NCI-H2107 treated with DMSO at 0.1 percent for 48 hours (cell line): ENCODE results near the gene ROR1.

Experiments
- DNase-seq: peaks from one replicate; lab custom pipeline; 2025; ENCODE audit not compliant: unreplicated experiment; lab: John Stamatoyannopoulos, UW

The ROR1 gene

DNA sequence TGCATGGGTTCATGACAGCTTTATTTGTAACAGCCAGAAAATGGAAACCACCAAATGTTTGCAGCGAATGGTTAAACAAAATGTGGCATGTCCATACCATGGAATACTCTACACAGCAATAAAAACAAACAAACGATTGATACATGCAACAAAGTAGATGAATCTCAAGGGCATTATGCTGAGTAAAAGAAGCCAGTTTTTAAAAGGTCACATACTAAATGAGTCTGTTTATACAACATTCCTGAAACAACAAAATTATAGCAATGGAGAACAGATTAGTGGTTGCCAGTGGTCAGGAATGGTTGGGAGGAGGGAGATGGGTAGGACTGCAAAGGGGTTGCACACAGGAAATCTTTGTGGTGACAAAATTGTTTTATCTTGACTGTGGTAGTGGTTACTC is 227.2 kb downstream of the ROR1 start:
- DNase-seq: no peak

DNA sequence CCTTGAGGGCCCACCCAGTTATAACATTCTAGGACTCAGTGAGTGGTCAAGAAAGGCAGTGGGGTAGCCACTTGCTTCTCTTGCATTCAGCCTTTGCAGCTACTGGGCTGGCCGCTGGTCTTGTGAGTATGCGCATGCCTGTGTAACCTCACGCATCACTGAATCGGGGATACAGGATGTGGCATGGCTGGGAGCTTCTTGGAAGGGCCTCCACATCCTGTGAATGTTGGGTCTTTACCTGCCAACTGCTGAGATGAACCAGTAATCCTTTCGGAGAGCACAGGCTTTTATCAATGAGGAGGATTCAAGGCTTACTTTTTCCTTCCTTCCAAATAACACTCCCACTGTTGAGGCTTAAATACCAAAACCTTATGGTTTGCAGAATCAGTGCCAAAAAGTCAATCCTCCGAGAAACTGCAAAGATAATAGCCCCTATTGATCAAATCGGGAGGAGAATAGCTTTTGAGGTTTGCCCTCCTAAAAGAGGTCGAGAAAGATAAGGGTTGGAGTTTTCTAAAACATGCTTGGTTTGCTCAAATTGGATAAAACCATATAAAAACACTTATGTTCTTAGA is 230.7 kb downstream of the ROR1 start:
- DNase-seq: no peak

DNA sequence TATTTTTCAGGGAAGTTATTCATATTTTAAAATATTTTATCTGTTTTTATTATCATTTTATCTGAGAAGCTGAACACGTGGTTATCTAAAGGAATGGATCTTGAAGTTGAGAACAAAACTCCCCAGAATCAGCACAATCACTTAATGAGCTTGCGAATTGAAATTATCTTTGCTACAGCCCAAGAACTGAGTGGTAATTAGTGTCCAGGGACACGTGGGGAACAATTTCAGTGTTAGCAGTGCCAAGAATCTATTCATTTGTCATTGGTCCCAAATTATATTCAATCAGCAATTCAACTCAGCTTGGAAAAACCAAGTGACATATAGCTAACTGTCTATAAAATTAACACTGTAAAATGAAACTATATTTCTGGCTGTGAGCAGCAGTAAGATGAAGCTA is 232.0 kb downstream of the ROR1 start:
- DNase-seq: no peak

DNA sequence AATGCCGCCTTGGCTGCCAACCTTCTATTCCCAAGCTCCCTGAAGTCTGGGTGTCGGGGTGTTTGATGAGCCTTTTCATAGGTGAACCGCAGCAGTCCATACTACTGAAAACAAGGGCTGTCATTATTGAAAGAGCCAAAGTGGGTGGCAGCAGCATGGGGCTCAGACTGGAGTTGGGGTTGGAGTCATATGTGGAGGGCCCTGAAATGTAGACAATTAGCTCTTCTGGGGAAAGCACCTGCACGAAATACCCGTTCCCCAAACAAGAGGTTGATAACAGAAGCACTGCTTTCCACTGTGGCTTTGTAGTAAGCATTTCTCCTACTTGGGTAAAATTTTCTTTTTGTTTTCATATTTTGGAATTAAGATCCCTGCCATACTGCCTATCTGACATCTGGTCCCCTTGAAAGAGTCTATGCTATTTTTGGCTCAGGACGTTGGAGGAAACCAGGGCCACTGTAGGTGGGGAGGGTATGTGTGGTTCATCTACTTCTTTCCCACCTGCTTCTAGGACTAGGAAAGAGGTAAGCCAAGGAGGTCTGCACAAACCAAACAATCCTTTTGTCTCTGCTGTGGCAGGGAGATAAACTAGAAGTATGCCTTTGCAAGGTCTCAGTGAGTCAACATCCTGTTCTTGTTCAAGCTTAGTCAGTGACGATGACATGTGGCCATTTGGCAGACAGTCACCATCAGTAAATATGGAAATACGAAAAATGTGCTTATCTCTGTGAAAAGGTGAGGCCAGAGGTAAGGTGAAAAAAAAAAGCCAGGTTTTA is 232.6 kb downstream of the ROR1 start:
- DNase-seq: no peak

DNA sequence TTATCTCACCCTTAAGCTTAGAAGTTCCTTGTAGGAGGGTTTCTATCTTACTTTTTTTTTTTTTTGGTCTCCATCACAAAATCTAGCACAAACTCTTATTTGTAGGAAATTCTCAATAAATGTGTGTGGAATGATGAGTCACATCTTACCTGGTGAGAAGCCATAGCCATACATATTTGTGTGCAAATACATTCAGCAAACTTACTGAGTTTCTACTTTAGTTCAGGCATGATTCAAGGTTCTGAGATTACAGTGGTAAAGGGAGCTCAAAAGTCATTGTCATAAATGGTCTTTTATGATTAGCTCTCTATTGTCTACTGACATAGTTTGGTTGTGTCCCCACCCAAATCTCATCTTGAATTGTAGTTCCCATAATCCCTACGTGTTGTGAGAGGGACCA is 236.5 kb downstream of the ROR1 start:
- DNase-seq: no peak

DNA sequence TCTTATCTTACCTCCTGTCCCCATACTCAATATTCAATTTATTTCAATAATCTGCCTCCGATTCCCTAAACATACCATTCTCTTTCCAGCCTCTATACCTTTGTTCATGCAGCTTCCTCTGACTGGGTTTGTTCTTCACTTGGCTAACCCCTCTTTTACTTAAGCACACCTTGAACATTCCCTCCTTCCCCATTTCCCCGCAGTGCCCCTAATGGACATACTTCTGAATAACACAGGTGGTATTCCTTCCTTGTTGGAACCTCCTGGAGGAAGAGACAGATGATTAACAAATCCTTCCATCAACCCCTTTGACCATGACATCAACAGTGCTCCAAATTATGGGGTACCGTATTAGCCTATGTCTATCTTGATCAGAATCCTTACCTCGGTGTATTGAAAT is 239.6 kb downstream of the ROR1 start:
- DNase-seq: no peak

DNA sequence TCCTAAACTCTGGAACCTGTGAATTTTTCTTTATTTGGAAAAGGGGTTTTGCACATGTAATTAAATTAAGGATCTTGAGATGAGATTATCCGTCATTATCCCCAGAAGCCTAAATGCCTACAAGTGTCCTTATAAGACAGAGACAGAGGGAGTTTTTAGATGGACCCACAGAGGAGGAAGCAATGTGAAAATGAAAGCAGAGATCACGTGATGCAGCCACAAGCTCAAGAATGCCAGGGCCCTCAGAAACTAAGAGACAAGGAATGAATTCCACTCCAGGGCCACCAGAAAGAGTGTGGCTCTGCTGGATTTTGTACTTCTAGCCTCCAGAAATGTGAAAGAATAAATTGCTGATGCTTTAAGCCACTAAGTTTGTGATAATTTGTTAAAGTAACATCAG is 246.0 kb downstream of the ROR1 start:
- peak; percentile 7 for DNase-seq

DNA sequence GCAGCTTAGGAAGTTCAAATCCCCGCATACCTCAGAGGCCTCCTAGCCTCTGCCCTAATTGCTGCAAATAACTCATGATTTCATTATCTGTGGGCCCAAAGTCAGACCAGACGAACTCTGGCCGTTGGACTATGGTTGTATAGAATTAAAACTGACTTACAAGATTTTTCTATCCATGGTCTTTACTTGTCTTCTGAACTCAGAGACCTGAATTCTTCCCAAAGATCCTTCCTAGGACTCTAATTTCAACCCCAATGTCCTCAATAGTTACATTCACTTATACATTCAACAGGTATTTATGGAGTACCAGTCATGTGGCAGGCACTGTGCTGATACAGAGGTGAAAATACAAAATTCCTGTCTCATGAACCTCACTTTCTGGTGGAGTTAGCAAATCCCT is 247.2 kb downstream of the ROR1 start:
- no peak for DNase-seq

DNA sequence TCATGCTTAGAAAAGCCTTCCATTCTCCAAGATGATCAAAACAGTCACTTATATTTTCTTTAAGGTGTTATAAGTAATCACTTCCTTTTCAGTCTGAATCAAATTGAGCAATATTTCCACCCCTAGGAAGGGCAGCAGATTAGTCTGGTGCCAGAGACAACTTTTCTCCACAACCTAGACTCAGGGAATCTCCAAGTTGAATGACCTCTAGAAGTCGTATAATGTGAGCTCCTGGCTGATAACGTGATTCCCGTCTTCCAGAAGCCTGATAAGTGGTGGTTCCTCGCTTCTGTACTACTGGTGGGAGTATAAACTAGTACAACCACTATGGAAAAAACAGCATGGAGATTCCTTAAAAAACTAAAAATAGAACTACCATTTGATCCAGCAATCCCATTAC is 251.2 kb downstream of the ROR1 start:
- DNase-seq: no peak

DNA sequence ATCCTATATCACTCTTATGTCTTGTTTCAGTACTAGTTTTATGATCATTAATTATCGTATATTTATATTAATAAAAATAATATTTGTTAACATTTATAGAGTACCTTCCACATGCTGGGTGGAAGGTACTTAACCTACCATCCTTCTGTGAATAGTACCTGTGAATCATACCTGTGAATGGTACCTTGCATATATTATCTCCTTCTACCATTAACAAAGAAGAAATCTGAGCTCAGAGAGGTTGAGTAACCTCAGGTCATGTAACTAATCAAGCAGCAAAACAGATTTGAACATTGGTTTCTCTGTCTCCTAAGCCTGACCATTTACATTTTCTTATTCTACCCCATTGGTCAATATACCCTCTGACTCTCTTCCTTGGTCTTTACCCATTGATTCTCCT is 255.2 kb downstream of the ROR1 start:
- no peak for DNase-seq

DNA sequence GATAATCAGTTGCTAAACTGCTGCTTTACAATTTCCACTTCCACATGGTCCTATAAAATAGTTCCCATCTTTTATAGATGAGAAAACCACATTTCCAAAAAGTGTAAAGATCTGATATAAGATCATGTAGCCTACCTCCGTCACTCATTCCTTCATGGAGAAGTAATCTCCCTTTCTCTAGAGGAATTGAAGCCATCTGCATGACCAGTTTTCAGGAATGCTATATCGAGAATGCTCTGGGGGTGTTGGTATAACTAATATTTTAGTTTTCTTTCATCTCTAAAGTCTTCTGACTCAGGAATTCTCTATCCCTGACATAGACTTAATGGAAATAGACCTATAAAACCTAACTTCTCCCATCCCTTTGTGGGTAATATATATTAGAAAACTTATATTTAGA is 256.6 kb downstream of the ROR1 start:
- DNase-seq: no peak

DNA sequence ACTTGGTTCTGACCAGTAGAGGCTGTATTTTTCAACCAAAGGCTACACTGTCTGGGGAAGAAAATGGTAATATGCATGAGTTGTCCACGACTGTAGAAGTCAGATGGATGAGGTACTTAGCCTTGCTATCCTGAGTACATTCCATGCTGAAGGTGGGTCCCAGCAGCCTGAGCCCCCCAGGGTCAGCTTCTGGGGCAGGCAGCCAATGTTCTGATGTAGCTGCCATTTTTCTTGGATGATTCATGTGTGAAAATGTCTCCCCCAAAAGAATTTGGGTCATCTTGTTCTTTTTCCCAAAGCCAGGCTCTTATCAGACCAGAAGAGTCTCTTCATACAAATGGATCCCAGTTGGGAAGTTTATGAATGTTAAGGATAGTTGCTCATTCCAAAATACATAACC is 257.4 kb downstream of the ROR1 start:
- no peak for DNase-seq

DNA sequence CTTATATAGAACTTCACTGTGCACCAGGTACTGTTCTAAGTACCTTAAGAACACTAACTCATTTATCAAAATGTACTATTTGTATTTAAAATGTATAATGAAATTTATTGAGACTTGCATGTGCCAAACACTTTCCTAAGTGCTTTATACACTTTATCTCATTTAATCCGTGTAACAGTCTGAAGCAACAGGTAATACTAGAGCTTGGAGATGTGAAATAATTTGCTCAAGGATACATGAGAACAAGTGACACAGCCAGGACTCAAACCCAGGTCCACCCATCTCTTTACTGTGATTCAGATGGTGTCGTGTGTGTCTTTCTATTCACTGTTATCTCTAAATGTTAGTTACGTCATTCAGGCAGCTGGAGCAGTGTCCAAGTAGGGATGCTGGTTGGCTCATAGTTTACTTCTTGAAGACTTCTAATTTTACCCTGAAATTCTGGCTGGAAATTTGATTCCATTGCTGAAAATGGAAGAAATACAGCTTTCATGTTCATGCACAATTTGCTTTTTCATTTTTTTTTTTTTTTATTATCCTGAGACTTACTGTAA is 259.9 kb downstream of the ROR1 start:
- DNase-seq: no peak

DNA sequence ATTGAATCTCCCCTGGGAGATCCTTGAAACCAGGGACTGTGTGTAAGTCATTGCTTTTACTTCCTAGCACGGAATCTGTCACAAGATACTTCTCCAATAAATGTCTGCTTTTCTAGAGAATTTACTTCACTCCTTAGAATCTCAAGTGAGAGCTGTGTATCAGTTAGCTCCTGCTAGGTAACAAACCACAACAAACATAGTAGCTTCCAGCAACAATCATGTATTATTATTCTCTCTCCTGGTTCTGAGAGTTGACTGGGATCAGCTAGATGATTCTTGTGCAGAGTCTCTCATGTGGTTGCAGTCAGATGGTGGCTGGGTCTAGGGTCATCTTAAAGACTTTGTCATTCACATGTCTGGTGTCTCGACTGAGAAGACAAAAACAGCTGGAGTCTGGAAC is 262.7 kb downstream of the ROR1 start:
- DNase-seq: no peak

DNA sequence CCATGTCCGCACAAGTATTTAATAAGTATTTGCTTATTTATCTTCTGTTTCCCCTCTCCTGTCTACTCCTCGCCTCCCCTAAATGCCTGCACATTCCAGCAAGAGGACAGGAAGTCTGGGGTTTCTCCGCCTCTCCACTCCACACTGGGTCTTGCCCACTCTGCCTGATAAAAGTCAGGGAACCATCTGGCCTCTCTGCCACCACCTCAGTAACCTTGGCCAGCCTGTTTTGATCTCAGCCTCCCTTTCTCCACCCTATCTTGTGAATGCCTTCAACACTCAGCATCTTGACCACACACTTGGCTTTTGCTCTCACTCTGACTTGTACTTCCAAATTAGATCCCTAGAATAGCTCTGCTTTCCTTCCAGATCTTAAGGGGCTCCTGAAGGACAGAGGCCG is 264.3 kb downstream of the ROR1 start:
- no peak for DNase-seq

DNA sequence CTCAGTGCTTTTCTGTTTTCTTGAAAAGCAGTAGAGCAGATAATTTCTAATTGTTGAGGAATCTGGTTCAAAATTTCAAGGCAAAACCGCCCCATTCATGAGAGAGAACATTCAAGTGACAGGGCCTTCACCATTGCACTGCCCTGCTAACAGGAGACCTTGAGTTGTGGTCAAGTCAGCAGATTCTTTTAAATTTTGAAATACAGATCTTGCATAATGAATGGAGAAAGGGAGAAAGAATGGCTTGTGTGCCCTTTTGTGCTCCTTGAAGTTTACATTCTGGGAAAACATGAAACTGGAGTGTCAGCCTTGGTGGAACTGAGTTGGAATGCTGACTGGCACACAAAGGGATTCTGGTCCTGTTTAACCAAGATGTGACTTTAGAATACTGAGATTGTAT is 265.1 kb downstream of the ROR1 start:
- no peak for DNase-seq

DNA sequence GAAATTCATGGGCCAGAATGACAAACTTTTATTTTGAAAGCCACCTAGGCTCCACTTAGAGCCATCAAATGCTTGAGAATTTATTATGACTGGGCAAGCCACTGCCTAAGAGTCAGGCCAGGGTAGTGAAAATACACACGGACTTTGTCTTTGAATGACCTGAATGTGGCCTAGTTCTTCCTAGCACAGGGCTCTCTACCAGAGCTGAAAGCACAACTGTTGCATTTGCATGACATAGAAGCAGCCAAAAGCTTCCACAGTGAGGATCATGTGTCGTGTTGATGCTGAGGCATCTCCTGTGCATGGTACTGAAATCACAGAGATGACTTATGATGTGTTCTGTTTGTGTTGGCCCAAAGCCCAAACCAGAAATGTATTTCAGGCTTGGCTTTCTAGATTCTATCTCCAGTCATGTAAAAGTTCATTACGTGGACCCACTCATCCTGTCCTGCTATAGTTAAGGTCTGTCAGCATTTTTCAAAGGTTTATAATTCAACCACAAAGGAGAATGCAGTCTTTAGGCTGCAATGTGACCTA is 265.6 kb downstream of the ROR1 start:
- peak; percentile 12 for DNase-seq

DNA sequence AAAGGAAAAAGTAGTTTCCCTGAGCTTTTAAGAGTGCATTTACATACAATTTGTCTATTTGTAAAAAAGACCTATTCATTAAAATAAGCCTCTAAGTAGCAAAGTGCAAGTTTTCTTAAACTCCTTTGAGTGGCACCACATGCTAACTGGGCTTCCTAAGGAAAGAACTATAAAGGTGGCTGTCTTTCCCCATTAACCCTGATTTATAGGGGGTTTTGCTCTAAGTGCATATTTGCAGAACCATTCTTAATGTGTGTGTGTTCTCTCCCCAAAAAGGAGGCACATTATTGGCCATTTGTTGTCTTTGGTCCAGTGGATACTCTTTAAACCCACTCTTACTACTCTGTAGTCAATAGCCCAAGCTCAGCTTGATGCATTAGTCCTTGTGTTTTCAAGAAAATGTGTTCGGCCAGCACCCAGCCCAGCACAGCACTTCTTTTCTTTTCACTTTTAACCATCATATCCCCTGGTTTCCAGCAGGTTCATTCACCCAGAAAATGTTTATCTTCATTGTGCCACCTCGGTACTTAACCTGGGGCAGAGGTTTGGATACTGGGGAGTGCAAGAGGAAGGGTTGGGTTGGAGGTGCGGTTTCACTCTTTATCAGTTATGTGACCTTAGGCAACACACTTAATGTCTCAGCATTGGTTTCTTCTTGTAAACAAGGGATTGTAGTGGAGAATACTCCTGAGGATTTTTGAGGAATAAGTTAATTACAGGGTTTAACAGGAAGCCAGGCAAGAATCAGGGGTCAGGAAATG is 267.7 kb downstream of the ROR1 start:
- DNase-seq: peak; percentile 4

DNA sequence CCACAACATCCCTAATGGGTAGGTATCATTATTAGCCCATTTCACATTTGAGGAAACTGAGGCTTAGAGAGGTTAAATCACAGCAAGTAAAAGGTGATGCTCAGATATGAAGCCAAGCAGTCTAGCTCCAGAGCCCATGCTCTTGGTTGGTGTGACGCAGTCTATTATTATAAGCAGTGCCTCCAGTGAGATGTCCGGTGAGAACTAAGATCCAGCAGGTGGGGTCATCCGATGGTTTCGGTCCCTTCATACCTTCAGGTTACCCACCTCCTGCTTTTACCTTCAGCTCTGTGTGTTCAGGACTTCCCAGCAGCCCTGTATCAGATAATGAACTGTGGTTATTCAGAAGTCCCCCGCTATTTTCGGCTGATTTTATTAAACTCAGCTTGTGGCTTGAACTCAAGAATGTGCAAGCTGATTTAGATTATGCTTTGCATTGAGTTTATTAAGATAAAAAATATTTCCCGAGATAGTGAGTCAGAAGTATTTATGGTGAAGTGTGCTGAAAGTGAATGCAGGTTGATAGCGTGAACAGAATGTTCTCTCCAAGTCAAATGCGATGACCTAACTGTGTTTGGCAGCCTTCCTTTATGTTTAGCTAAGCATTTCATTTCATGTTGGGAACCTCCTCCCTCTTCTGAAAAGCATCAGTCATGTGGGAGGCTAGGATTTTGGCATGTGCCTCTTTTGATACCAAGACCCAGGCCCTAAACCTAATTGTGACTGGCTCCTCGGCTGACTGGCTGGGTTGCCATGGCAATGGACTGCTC is 268.7 kb downstream of the ROR1 start:
- DNase-seq: no peak

DNA sequence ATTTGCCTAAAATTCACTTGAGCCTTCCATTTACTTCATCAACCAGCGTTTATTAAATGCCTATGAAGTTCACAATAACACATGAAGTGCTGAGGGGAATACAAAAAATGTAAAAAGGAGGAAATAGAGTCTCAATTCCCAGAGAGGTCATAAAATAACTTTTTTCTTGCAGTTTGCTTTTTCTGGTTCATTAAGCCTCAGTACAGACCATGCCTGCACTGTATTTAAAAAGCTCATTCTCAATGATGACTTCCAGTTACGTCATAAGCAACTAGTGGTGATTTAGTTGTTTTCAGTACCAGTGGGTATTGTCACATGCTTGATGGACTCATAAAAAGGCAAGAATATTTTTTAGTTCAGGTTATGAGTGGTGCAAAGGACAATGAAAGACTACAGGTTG is 269.5 kb downstream of the ROR1 start:
- no peak for DNase-seq

DNA sequence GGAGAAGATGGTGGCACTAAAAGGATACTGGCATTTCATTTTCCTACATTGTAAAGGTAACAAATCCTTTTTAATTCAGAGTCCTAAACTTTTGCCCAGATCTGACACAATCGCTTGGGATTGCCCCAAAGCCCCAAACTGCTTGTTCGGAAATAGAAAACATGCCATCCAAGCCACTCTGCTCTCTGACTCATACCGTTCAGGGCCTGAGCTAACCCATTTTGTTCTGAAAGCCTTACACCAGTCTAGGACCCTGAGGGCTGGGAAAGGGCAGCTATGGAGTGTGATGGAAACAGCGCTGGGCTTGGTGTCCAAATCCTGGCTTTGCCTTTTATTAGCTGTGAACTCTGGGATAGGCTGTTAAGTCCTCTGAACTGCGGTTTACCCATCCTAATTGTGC is 270.2 kb downstream of the ROR1 start:
- no peak for DNase-seq
